Fibroblast of skin of right biceps (primary cell): ENCODE data around the gene EPB41.
"Not testable (repeated sequence)": the region's sequence is repeated elsewhere in the genome, so short reads cannot be mapped to it uniquely, and the experiment has no call there.

Experiments used
- DNase-seq: peaks from one replicate; pipeline ENCODE4 v3.0.0-alpha.2; 2013

The EPB41 gene

GRCh38 chr1:29144178-29144577 is 229.8 kb downstream of the EPB41 start:
- no peak for DNase-seq

GRCh38 chr1:29145739-29146437 is 231.5 kb downstream of the EPB41 start:
- DNase-seq = peak; percentile 96

GRCh38 chr1:29148656-29149491 is 234.5 kb downstream of the EPB41 start:
- DNase-seq = no peak

GRCh38 chr1:29150346-29150745 is 236.0 kb downstream of the EPB41 start:
- not testable (repeated sequence) for DNase-seq

GRCh38 chr1:29152046-29152805 is 237.9 kb downstream of the EPB41 start:
- DNase-seq = no peak

- DNase-seq = peak; percentile 40
Observed at GRCh38 chr1:29156543-29157268, 242.3 kb downstream of the EPB41 start.

GRCh38 chr1:29157269-29157601 is 242.9 kb downstream of the EPB41 start:
- no peak for DNase-seq

GRCh38 chr1:29159773-29160172 is 245.4 kb downstream of the EPB41 start:
- no peak for DNase-seq

- no peak for DNase-seq
Observed at GRCh38 chr1:29162025-29162424, 247.7 kb downstream of the EPB41 start.

GRCh38 chr1:29162476-29163138 is 248.2 kb downstream of the EPB41 start:
- DNase-seq = no peak

GRCh38 chr1:29164588-29164987 is 250.2 kb downstream of the EPB41 start:
- no peak for DNase-seq

- DNase-seq = no peak
Observed at GRCh38 chr1:29166291-29166878, 252.0 kb downstream of the EPB41 start.

GRCh38 chr1:29167904-29168303 is 253.5 kb downstream of the EPB41 start:
- DNase-seq = no peak
